HepG2 (cell line): ENCODE data around the gene TMTC2. TPM values are rescaled to one million over a fixed set of nuclear protein-coding genes. Genes with fewer than 3 reads are reported as not detected.

Experiments
- ISL2 ChIP-seq: sonication (generic); formaldehyde crosslinking; IDR thresholded peaks from 2 replicates; pipeline ENCODE4 v1.5.0; 2020; ENCODE audit warnings: missing genetic modification reagents
- JUN ChIP-seq: sonication (generic); formaldehyde crosslinking; IDR thresholded peaks from 2 replicates; pipeline ENCODE4 v1.4.0; 2020; ENCODE audit warnings: mild to moderate bottlenecking, missing genetic modification reagents
- MEIS1 ChIP-seq: sonication (generic); formaldehyde crosslinking; IDR thresholded peaks from 2 replicates; pipeline ENCODE4 v1.9.0; 2021; ENCODE audit warnings: mild to moderate bottlenecking, missing genetic modification reagents, moderate library complexity, borderline replicate concordance
- PCBP2 ChIP-seq: fragments of 200-400 bp; formaldehyde crosslinking; optimal IDR thresholded peaks from 2 replicates; pipeline ENCODE3; 2018; ENCODE audit warnings: low read length, low read depth; ENCODE audit not compliant: poor library complexity, severe bottlenecking
- PHF21A ChIP-seq: sonication (generic); formaldehyde crosslinking; IDR thresholded peaks from 2 replicates; pipeline ENCODE4 v1.5.0; 2020; ENCODE audit warnings: mild to moderate bottlenecking, missing genetic modification reagents
- SP4 ChIP-seq: sonication (generic); formaldehyde crosslinking; IDR thresholded peaks from 2 replicates; pipeline ENCODE4 v1.8.1; 2023; ENCODE audit warnings: mild to moderate bottlenecking, missing genetic modification reagents
- ZNF230 ChIP-seq: sonication (generic); formaldehyde crosslinking; IDR thresholded peaks from 2 replicates; pipeline ENCODE4 v1.4.0; 2020; ENCODE audit warnings: mild to moderate bottlenecking, missing genetic modification reagents
- ZNF264 ChIP-seq: sonication (generic); formaldehyde crosslinking; IDR thresholded peaks from 2 replicates; pipeline ENCODE4 v1.4.0; 2020; ENCODE audit warnings: missing genetic modification reagents
- ZNF777 ChIP-seq: sonication (generic); formaldehyde crosslinking; IDR thresholded peaks from 2 replicates; pipeline ENCODE4 v1.4.0; 2020; ENCODE audit warnings: missing genetic modification reagents
- polyA plus RNA-seq, 8 experiments: library from polyadenylated mRNA; depleted of rRNA in 3 of 8; stranded (reverse) in 7 of 8; unstranded in 1 of 8; fragments of >200 nt; fragmentation: Illumina TruSeq in 4 of 8; extraction: Trizol in 4 of 8; gene quantifications; 2 replicates each; pipeline versions ENCODE4 v1.2.1 to v1.2.3, GENCODE V29; 2011 to 2016; ENCODE audit warnings: low read depth in 4 of 8, missing spikeins in 1 of 8, mixed read lengths in 1 of 8; ENCODE audit not compliant: insufficient read depth in 1 of 8
- total RNA-seq, 5 experiments: library from RNA; depleted of rRNA; stranded (reverse); fragments of >200 nt; fragmentation: Illumina TruSeq; extraction: Trizol; gene quantifications; 2 replicates each; pipeline ENCODE4 v1.2.3, GENCODE V29; 2016; ENCODE audit warnings: low read depth in 1 of 5
- TF ChIP-seq, protein P1 (sequence below): sonication (generic); formaldehyde crosslinking; IDR thresholded peaks from 2 replicates; pipeline ENCODE4 v1.4.0; 2020; ENCODE audit warnings: missing genetic modification reagents
- TF ChIP-seq, protein P2 (sequence below): sonication (generic); formaldehyde crosslinking; IDR thresholded peaks from 2 replicates; pipeline ENCODE4 v1.8.0; 2023; ENCODE audit warnings: mild to moderate bottlenecking, missing genetic modification reagents
- TF ChIP-seq, protein P3 (sequence below): IDR thresholded peaks from 2 replicates; pipeline ENCODE4 v1.6.1; 2016; ENCODE audit warnings: missing genetic modification reagents, missing compliant biosample characterization
- TF ChIP-seq, protein P4 (sequence below): IDR thresholded peaks from 2 replicates; pipeline ENCODE4 v1.4.0; 2020; ENCODE audit warnings: mild to moderate bottlenecking, missing genetic modification reagents
- TF ChIP-seq, protein P5 (sequence below): conservative IDR thresholded peaks from 2 replicates; pipeline ENCODE4 v1.6.1; 2018; ENCODE audit warnings: missing genetic modification reagents
- TF ChIP-seq, protein P6 (sequence below): sonication (generic); formaldehyde crosslinking; IDR thresholded peaks from 2 replicates; pipeline ENCODE4 v1.9.0; 2022; ENCODE audit warnings: low read depth, missing genetic modification reagents
- TF ChIP-seq, protein P7 (sequence below): sonication (generic); IDR thresholded peaks from 2 replicates; pipeline ENCODE4 v1.6.1; 2016; ENCODE audit warnings: low read depth, borderline replicate concordance

TMTC2 gene
- total and polyA plus RNA-seq, 2 of the 13 experiments (the other 11 are each of a cell fraction or from before 2014, with no cell fraction given) = 0.55 to 0.63 TPM

DNA sequence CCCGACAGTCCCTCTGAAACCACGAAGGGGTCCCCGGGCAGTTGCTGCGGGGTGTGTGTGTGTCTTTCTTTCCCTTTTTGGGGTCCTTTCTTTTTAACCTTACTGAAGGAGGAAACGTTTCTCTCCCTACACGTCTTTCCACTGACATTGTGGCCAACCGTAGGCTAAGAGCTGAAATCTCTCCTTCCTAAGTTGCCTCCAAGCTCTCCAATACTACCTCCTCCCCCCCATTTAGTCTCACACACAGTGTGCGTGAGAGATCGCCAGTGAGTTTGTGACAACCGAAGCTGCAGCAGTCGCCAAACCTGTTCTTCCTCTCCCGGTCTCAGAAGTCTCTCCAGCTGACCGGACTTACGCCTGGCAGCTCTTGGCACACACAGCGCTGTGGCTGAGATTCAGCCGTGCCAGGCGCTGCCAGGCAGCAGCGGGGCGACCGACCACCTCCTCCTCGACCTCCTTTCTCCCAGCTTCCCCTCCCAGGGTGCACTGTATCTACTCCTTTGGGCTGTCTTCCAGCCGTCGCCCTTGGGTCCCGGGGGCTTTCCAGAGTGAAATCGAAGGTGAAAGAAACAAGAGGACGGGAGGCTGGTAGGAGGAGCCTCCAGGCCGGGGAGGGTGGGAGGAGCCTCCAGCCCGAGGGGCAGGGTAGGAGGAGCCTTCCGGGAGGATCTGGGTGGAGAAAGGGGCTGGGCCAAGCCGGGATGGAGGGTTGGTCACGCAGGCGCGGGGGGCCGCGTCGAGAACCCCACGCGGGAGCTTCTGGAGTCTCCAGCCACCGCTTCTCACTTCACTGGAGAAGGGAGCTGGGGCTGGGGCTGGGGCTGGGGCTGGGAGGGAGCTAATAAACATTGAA, at the start of gene TMTC2 (continued):
- TF ChIP-seq, protein P1, sequence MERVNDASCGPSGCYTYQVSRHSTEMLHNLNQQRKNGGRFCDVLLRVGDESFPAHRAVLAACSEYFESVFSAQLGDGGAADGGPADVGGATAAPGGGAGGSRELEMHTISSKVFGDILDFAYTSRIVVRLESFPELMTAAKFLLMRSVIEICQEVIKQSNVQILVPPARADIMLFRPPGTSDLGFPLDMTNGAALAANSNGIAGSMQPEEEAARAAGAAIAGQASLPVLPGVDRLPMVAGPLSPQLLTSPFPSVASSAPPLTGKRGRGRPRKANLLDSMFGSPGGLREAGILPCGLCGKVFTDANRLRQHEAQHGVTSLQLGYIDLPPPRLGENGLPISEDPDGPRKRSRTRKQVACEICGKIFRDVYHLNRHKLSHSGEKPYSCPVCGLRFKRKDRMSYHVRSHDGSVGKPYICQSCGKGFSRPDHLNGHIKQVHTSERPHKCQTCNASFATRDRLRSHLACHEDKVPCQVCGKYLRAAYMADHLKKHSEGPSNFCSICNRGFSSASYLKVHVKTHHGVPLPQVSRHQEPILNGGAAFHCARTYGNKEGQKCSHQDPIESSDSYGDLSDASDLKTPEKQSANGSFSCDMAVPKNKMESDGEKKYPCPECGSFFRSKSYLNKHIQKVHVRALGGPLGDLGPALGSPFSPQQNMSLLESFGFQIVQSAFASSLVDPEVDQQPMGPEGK = peak; percentile 29; the same call in 1 of the 2 replicates
- TF ChIP-seq, protein P2, sequence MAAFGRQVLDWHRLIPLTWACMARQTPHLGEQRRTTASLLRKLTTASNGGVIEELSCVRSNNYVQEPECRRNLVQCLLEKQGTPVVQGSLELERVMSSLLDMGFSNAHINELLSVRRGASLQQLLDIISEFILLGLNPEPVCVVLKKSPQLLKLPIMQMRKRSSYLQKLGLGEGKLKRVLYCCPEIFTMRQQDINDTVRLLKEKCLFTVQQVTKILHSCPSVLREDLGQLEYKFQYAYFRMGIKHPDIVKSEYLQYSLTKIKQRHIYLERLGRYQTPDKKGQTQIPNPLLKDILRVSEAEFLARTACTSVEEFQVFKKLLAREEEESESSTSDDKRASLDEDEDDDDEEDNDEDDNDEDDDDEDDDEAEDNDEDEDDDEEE = 0 out of 2 replicates have a peak, but pooled peaks have one; percentile 41
- TF ChIP-seq JUN (CRISPR knock-in tag) = no peak
- peak; percentile 41; the same call in 1 of the 2 replicates for TF ChIP-seq SP4 (CRISPR knock-in tag)
- TF ChIP-seq, protein P3, sequence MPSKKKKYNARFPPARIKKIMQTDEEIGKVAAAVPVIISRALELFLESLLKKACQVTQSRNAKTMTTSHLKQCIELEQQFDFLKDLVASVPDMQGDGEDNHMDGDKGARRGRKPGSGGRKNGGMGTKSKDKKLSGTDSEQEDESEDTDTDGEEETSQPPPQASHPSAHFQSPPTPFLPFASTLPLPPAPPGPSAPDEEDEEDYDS (CRISPR knock-in tag) = peak; percentile 42; the same call in 1 of the 2 replicates
- no peak for TF ChIP-seq PHF21A (CRISPR knock-in tag)
- TF ChIP-seq ZNF230 (CRISPR knock-in tag) = no peak
- TF ChIP-seq, protein P4, sequence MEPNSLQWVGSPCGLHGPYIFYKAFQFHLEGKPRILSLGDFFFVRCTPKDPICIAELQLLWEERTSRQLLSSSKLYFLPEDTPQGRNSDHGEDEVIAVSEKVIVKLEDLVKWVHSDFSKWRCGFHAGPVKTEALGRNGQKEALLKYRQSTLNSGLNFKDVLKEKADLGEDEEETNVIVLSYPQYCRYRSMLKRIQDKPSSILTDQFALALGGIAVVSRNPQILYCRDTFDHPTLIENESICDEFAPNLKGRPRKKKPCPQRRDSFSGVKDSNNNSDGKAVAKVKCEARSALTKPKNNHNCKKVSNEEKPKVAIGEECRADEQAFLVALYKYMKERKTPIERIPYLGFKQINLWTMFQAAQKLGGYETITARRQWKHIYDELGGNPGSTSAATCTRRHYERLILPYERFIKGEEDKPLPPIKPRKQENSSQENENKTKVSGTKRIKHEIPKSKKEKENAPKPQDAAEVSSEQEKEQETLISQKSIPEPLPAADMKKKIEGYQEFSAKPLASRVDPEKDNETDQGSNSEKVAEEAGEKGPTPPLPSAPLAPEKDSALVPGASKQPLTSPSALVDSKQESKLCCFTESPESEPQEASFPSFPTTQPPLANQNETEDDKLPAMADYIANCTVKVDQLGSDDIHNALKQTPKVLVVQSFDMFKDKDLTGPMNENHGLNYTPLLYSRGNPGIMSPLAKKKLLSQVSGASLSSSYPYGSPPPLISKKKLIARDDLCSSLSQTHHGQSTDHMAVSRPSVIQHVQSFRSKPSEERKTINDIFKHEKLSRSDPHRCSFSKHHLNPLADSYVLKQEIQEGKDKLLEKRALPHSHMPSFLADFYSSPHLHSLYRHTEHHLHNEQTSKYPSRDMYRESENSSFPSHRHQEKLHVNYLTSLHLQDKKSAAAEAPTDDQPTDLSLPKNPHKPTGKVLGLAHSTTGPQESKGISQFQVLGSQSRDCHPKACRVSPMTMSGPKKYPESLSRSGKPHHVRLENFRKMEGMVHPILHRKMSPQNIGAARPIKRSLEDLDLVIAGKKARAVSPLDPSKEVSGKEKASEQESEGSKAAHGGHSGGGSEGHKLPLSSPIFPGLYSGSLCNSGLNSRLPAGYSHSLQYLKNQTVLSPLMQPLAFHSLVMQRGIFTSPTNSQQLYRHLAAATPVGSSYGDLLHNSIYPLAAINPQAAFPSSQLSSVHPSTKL (CRISPR knock-in tag) = peak; percentile 13; the same call in 1 of the 2 replicates
- peak; percentile 80 for TF ChIP-seq ZNF777 (CRISPR knock-in tag)
- no peak for TF ChIP-seq PCBP2
- TF ChIP-seq, protein P5, sequence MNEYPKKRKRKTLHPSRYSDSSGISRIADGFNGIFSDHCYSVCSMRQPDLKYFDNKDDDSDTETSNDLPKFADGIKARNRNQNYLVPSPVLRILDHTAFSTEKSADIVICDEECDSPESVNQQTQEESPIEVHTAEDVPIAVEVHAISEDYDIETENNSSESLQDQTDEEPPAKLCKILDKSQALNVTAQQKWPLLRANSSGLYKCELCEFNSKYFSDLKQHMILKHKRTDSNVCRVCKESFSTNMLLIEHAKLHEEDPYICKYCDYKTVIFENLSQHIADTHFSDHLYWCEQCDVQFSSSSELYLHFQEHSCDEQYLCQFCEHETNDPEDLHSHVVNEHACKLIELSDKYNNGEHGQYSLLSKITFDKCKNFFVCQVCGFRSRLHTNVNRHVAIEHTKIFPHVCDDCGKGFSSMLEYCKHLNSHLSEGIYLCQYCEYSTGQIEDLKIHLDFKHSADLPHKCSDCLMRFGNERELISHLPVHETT (CRISPR knock-in tag) = no peak
- TF ChIP-seq, protein P6, sequence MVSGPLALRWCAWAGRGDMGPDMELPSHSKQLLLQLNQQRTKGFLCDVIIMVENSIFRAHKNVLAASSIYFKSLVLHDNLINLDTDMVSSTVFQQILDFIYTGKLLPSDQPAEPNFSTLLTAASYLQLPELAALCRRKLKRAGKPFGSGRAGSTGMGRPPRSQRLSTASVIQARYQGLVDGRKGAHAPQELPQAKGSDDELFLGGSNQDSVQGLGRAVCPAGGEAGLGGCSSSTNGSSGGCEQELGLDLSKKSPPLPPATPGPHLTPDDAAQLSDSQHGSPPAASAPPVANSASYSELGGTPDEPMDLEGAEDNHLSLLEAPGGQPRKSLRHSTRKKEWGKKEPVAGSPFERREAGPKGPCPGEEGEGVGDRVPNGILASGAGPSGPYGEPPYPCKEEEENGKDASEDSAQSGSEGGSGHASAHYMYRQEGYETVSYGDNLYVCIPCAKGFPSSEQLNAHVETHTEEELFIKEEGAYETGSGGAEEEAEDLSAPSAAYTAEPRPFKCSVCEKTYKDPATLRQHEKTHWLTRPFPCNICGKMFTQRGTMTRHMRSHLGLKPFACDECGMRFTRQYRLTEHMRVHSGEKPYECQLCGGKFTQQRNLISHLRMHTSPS (CRISPR knock-in tag) = peak; percentile 65
- TF ChIP-seq MEIS1 (CRISPR knock-in tag) = 0 out of 2 replicates have a peak, but pooled peaks have one; percentile 14
- no peak for TF ChIP-seq ZNF264 (CRISPR knock-in tag)
- TF ChIP-seq, protein P7, sequence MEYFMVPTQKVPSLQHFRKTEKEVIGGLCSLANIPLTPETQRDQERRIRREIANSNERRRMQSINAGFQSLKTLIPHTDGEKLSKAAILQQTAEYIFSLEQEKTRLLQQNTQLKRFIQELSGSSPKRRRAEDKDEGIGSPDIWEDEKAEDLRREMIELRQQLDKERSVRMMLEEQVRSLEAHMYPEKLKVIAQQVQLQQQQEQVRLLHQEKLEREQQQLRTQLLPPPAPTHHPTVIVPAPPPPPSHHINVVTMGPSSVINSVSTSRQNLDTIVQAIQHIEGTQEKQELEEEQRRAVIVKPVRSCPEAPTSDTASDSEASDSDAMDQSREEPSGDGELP = 0 out of 2 replicates have a peak, but pooled peaks have one; percentile 22
- TF ChIP-seq ISL2 (CRISPR knock-in tag) = 0 out of 2 replicates have a peak, but pooled peaks have one; percentile 2
